HL-60 (cell line): Measurements from ENCODE around the gene OR8I2.
"Not testable (repeated sequence)": the region's sequence is repeated elsewhere in the genome, so short reads cannot be mapped to it uniquely, and the experiment has no call there.

ENCODE experiments used
- DNase-seq, 2 experiments: peaks; one replicate each; pipeline ENCODE4 v3.0.0-alpha.2; 2010 to 2020; ENCODE audit warnings: low read depth in 1 of 2, low spot score in 1 of 2
- H3K27ac ChIP-seq: fragments of 250-450 bp; sonication (Bioruptor Pico); replicated peaks from 2 replicates; pipeline ENCODE4 v1.5.1; 2020; ENCODE audit warnings: mild to moderate bottlenecking, moderate library complexity
- H3K27me3 ChIP-seq: fragments of 250-450 bp; sonication (Bioruptor Pico); 2 replicates; pipeline ENCODE4 v1.5.1; 2021; ENCODE audit warnings: mild to moderate bottlenecking, moderate library complexity; ENCODE audit not compliant: insufficient read depth, poor library complexity, severe bottlenecking
- H3K4me3 ChIP-seq: replicated peaks from 2 replicates; pipeline ENCODE4 v1.5.1; 2011; ENCODE audit warnings: mild to moderate bottlenecking, control low read depth, low read length; ENCODE audit not compliant: insufficient read depth
- CTCF ChIP-seq: IDR thresholded peaks from one replicate; pipeline ENCODE4 v1.5.1; 2011; ENCODE audit warnings: low read length, control low read depth, inconsistent platforms; ENCODE audit not compliant: insufficient read depth
- GABPA ChIP-seq: IDR thresholded peaks from 2 replicates; pipeline ENCODE4 v1.6.1; 2012; ENCODE audit warnings: low read depth
- POLR2AphosphoS5 ChIP-seq: IDR thresholded peaks from 2 replicates; pipeline ENCODE4 v1.6.1; 2012; ENCODE audit warnings: low read depth
- REST ChIP-seq: IDR thresholded peaks from 2 replicates; pipeline ENCODE4 v1.6.1; 2012; ENCODE audit warnings: low read depth; ENCODE audit not compliant: insufficient replicate concordance
- SPI1 ChIP-seq: IDR thresholded peaks from 2 replicates; pipeline ENCODE4 v1.6.1; 2012; ENCODE audit warnings: low read depth, mild to moderate bottlenecking, borderline replicate concordance

The OR8I2 gene

GRCh38 chr11:56049487-56049886 lies 43.6 kb upstream of the OR8I2 start:
- Histone ChIP-seq H3K4me3 (no peak overlapping the region), H3K27me3 (no peaks in the 10 kb centered on the region), H3K27ac (no peak overlapping the region)
- DNase-seq, result no peak
- TF ChIP-seq REST (no peak), POLR2AphosphoS5 (no peak), CTCF (no peak), SPI1 (no peak), GABPA (no peak)

- H3K27ac ChIP-seq, result not testable (repeated sequence)
These were observed 36.7 kb upstream of the OR8I2 start for GRCh38 chr11:56056366-56056765.

DNA sequence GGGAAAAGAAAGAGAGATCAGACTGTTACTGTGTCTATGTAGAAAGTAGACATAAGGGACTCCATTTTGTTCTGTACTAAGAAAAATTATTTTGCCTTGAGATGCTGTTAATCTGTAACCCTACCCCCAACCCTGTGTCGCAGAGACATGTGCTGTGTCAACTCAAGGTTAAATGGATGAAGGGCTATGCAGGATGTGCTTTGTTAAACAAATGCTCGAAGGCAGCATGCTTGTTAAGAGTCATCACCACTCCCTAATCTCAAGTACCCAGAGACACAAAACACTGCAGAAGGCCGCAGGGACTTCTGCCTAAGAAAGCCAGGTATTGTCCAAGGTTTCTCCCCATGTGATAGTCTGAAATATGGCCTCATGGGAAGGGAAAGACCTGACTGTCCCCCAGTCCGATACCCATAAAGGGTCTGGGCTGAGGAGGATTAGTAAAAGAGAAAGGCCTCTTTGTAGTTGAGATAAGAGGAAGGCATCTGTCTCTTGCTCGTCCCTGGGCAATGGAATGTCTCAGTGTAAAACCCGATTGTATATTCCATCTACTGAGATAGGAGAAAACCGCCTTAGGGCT lies 35.4 kb upstream of the OR8I2 start:
- H3K4me3 ChIP-seq, H3K27me3 ChIP-seq, DNase-seq, H3K27ac ChIP-seq: not testable (repeated sequence)

More at GRCh38 chr11:56056366-56056765, 36.7 kb upstream of the OR8I2 start:
- H3K27me3 ChIP-seq, H3K4me3 ChIP-seq, DNase-seq: not testable (repeated sequence)

DNA sequence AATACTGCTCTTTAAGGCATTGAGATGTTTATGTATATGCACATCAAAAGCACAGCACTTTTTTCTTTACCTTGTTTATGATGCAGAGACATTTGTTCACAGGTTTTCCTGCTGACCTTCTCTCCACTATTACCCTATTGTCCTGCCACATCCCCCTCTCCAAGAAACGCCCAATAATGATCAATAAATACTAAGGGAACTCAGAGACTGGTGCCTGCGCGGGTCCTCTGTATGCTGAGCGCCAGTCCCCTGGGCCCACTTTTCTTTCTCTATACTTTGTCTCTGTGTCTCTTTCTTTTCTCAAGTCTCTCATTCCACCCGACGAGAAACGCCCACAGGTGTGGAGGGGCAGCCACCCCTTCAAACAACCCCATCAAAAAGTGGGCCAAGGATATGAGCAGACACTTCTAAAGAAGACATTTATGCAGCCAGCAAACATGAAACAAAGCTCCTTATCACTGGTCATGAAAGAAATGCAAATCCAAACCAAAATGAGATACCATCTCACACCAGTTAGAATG lies 34.8 kb upstream of the OR8I2 start:
- H3K27ac ChIP-seq, H3K4me3 ChIP-seq, H3K27me3 ChIP-seq, DNase-seq: not testable (repeated sequence)

- H3K27me3 ChIP-seq, result no peaks in the 10 kb centered on the region
- H3K27ac ChIP-seq, result no peak overlapping the region
- no peak overlapping the region for H3K4me3 ChIP-seq
- TF ChIP-seq POLR2AphosphoS5, result no peak
- no peak for TF ChIP-seq CTCF
- no peak for TF ChIP-seq SPI1
- TF ChIP-seq REST, result no peak
- no peak for TF ChIP-seq GABPA
- no peak for DNase-seq
These were observed 26.1 kb upstream of the OR8I2 start for GRCh38 chr11:56066980-56067379.
